Osteoblast (primary cell): ENCODE data around the gene ZNF442. TPM values are rescaled to one million over a fixed set of nuclear protein-coding genes. Genes with fewer than 3 reads are reported as not detected.
"Not testable (repeated sequence)": the region's sequence is repeated elsewhere in the genome, so short reads cannot be mapped to it uniquely, and the experiment has no call there.

Source experiments
- DNase-seq: peaks from one replicate; pipeline ENCODE4 v3.0.0; 2011; ENCODE audit warnings: low spot score, mixed read lengths; ENCODE audit not compliant: insufficient read length; ENCODE audit errors: missing footprints
- H2AFZ ChIP-seq: 2 replicates; pipeline ENCODE4 v1.6.0; 2011; ENCODE audit warnings: mild to moderate bottlenecking, low read length
- H3K27ac ChIP-seq: 2 replicates; pipeline ENCODE4 v1.5.1; 2011; ENCODE audit warnings: mild to moderate bottlenecking, low read depth, low read length, moderate library complexity
- H3K27me3 ChIP-seq: 2 replicates; pipeline ENCODE4 v1.6.0; 2012; ENCODE audit warnings: mild to moderate bottlenecking, control low read depth, inconsistent platforms, low read length, moderate library complexity; ENCODE audit not compliant: insufficient read depth
- H3K36me3 ChIP-seq: 2 replicates; pipeline ENCODE4 v1.5.1; 2011; ENCODE audit warnings: mild to moderate bottlenecking, low read length, control low read depth, moderate library complexity; ENCODE audit not compliant: insufficient read depth
- H3K4me1 ChIP-seq: 2 replicates; pipeline ENCODE4 v1.5.1; 2011; ENCODE audit warnings: mild to moderate bottlenecking, low read length, control low read depth, moderate library complexity; ENCODE audit not compliant: insufficient read depth
- H3K4me2 ChIP-seq: 2 replicates; pipeline ENCODE4 v1.6.0; 2011; ENCODE audit warnings: mild to moderate bottlenecking, low read length; ENCODE audit not compliant: insufficient read depth
- H3K4me3 ChIP-seq: fragments of 200-600 bp; sonication (generic); 3 replicates; pipeline ENCODE4 v1.5.1; 2012; ENCODE audit warnings: mild to moderate bottlenecking, low read length, inconsistent platforms; ENCODE audit not compliant: insufficient read depth
- H3K79me2 ChIP-seq: 2 replicates; pipeline ENCODE4 v1.6.0; 2012; ENCODE audit warnings: mild to moderate bottlenecking, low read length, control low read depth, inconsistent platforms; ENCODE audit not compliant: insufficient read depth
- H3K9me3 ChIP-seq: 2 replicates; pipeline ENCODE4 v1.5.1; 2011; ENCODE audit warnings: low read depth, low read length, control low read depth
- H4K20me1 ChIP-seq: 2 replicates; pipeline ENCODE4 v1.6.0; 2012; ENCODE audit warnings: mild to moderate bottlenecking, low read length, control low read depth; ENCODE audit not compliant: insufficient read depth
- total RNA-seq: library from RNA; depleted of rRNA; stranded (reverse); fragments of >200 nt; gene quantifications from 2 replicates; pipeline ENCODE4 v1.2.3, GENCODE V29; 2012
- TF ChIP-seq, protein P1 (sequence below): IDR thresholded peaks from 2 replicates; pipeline ENCODE4 v1.5.1; 2011; ENCODE audit warnings: mild to moderate bottlenecking, low read depth, low read length, moderate library complexity; ENCODE audit errors: extremely low read depth

ZNF442 gene
- 3.5 and 4.0 TPM in 2 replicates for total RNA-seq

- DNase-seq = peak; percentile 99
- no peaks in the 10 kb centered on the region for H3K27me3 ChIP-seq
- peak within 1 kb of the TSS; percentile 94 for H2AFZ ChIP-seq
- H3K36me3 ChIP-seq = no peaks in the 10 kb centered on the region
- peak within 1 kb of the TSS; percentile 81 for H3K4me3 ChIP-seq
- H3K4me2 ChIP-seq = peak within 1 kb of the TSS; percentile 81
- H3K9me3 ChIP-seq = no peaks in the 10 kb centered on the region
- H3K27ac ChIP-seq = peak within 1 kb of the TSS; percentile 84
- peaks cover 10% of the 10 kb centered on the region for H3K4me1 ChIP-seq
- TF ChIP-seq, protein P1, sequence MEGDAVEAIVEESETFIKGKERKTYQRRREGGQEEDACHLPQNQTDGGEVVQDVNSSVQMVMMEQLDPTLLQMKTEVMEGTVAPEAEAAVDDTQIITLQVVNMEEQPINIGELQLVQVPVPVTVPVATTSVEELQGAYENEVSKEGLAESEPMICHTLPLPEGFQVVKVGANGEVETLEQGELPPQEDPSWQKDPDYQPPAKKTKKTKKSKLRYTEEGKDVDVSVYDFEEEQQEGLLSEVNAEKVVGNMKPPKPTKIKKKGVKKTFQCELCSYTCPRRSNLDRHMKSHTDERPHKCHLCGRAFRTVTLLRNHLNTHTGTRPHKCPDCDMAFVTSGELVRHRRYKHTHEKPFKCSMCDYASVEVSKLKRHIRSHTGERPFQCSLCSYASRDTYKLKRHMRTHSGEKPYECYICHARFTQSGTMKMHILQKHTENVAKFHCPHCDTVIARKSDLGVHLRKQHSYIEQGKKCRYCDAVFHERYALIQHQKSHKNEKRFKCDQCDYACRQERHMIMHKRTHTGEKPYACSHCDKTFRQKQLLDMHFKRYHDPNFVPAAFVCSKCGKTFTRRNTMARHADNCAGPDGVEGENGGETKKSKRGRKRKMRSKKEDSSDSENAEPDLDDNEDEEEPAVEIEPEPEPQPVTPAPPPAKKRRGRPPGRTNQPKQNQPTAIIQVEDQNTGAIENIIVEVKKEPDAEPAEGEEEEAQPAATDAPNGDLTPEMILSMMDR = peak; percentile 66
- H3K79me2 ChIP-seq = peaks cover 11% of the 10 kb centered on the region
- H4K20me1 ChIP-seq = no peaks in the 10 kb centered on the region
Observed at GRCh38 chr19:12365236-12366162, at the start of gene ZNF442. ZNF442 (minus strand) TSS chr19:12365683; CDS start chr19:12363631, 2,052 bp downstream.

DNA sequence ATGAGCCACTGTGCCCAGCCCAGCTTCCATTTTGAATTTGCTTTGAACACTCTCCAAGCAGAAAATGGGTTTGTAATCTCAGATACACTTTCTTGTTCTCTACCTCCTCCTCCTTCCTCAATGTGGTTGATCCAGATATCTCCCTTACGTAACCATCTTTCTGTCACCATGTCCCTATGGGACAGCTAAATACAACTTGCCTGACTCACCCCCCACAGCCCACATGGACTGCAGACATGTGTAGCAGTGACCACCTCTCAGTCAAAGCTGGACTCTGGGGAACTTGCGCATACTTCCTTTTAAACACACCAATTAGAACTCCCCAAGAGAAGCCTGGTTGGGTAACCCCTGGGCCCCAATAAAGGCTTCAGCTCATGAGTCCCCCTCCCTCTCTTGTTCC is 46.4 kb upstream of the ZNF442 start:
- no peak overlapping the region for H2AFZ ChIP-seq
- no peaks in the 10 kb centered on the region for H3K4me1 ChIP-seq
- no peaks in the 10 kb centered on the region for H3K36me3 ChIP-seq
- H3K27me3 ChIP-seq = no peaks in the 10 kb centered on the region
- H4K20me1 ChIP-seq = no peaks in the 10 kb centered on the region
- TF ChIP-seq, protein P1 = no peak
- no peaks in the 10 kb centered on the region for H3K79me2 ChIP-seq
- DNase-seq = no peak
- H3K4me2 ChIP-seq = no peak overlapping the region
- no peaks in the 10 kb centered on the region for H3K9me3 ChIP-seq
- H3K4me3 ChIP-seq = no peak overlapping the region
- no peak overlapping the region for H3K27ac ChIP-seq

GRCh38 chr19:12400633-12401502 is 35.4 kb upstream of the ZNF442 start, which contains the start of gene ZNF799:
ZNF799 (minus strand) TSS chr19:12401271; CDS start chr19:12401070, 201 bp downstream.
- no peaks in the 10 kb centered on the region for H3K9me3 ChIP-seq
- peaks cover 7% of the 10 kb centered on the region for H3K79me2 ChIP-seq
- DNase-seq = peak; percentile 95
- H3K4me1 ChIP-seq = no peaks in the 10 kb centered on the region
- H3K4me3 ChIP-seq = peak within 1 kb of the TSS; percentile 94
- H2AFZ ChIP-seq = peak within 1 kb of the TSS; percentile 95
- H3K4me2 ChIP-seq = peak within 1 kb of the TSS; percentile 90
- no peaks in the 10 kb centered on the region for H4K20me1 ChIP-seq
- H3K36me3 ChIP-seq = no peaks in the 10 kb centered on the region
- H3K27ac ChIP-seq = peak within 1 kb of the TSS; percentile 61
- TF ChIP-seq, protein P1 = no peak
- H3K27me3 ChIP-seq = no peaks in the 10 kb centered on the region

GRCh38 chr19:12399901-12400632 is 34.6 kb upstream of the ZNF442 start:
- H3K36me3 ChIP-seq, H3K27me3 ChIP-seq, H3K27ac ChIP-seq, H3K79me2 ChIP-seq, H3K9me3 ChIP-seq, H3K4me1 ChIP-seq, H4K20me1 ChIP-seq: not testable (repeated sequence)
- Histone ChIP-seq H3K4me3 (peak overlapping the region; percentile 94), H3K4me2 (peak overlapping the region; percentile 90), H2AFZ (peak overlapping the region; percentile 95)
- peak; percentile 8 for DNase-seq

DNA sequence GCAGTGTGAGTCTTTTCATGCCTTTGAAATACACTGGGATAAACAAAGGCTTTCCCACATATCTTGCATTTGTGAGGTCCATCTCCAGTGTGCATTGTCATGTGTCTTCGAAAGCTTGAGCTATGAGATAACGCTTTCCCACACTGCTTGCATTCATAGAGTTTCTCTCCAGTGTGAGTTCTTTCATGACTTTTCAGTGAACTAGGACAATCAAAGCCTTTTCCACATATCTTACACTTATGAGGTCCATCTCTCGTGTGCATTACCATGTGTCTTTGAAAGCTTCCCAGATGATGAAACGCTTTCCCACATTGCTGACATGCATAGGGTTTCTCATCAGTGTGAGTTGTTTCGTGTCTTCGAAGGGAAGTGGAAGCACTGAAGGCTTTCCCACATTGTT is 25.7 kb upstream of the ZNF442 start:
- not testable (repeated sequence) for H3K4me3 ChIP-seq, H3K27ac ChIP-seq, H4K20me1 ChIP-seq, H3K79me2 ChIP-seq, H3K4me1 ChIP-seq, H3K9me3 ChIP-seq, H2AFZ ChIP-seq, DNase-seq, H3K4me2 ChIP-seq, H3K27me3 ChIP-seq
- peaks cover 17% of the 10 kb centered on the region for H3K36me3 ChIP-seq

GRCh38 chr19:12386365-12386764 is 20.9 kb upstream of the ZNF442 start:
- not testable (repeated sequence) for DNase-seq, H3K4me2 ChIP-seq, H2AFZ ChIP-seq, H3K27me3 ChIP-seq, H3K9me3 ChIP-seq, H3K36me3 ChIP-seq, H3K4me1 ChIP-seq, H3K79me2 ChIP-seq, H4K20me1 ChIP-seq, H3K27ac ChIP-seq, H3K4me3 ChIP-seq
